ENCODE measurements around the gene LAPTM5.

GRCh38 chr1:30715886-30716285 lies 41.7 kb downstream of the LAPTM5 start:
- TF ChIP-seq TAF1 (IDR thresholded peaks at IDR 0.05; ENCODE audit: borderline replicate concordance, low read depth, low read length) (no peak), POLR2A (IDR thresholded peaks at IDR 0.05; ENCODE audit: low read depth, low read length) (no peak), POLR2AphosphoS5 (IDR thresholded peaks at IDR 0.05; ENCODE audit: low read depth, low read length) (no peak)
